Measurements from ENCODE around the gene SLC66A1.

Gene SLC66A1

GRCh38 chr1:19325958-19326747 is 14.0 kb downstream of the SLC66A1 start:
- DNase-seq (ENCODE audit: low spot score) = no peak

- DNase-seq (ENCODE audit: low spot score) = no peak
Measured at GRCh38 chr1:19326748-19327065, 14.6 kb downstream of the SLC66A1 start.

GRCh38 chr1:19327301-19327700 is 15.2 kb downstream of the SLC66A1 start:
- no peak for DNase-seq (ENCODE audit: low spot score)

- DNase-seq (ENCODE audit: low spot score) = no peak
Measured at GRCh38 chr1:19327736-19328135, 15.6 kb downstream of the SLC66A1 start.

- no peak for DNase-seq (ENCODE audit: low spot score)
Measured at GRCh38 chr1:19328486-19328885, 16.4 kb downstream of the SLC66A1 start.

- DNase-seq (ENCODE audit: low spot score) = no peak
Measured at GRCh38 chr1:19329188-19329587, 17.1 kb downstream of the SLC66A1 start.

GRCh38 chr1:19329611-19330010 is 17.5 kb downstream of the SLC66A1 start:
- DNase-seq (ENCODE audit: low spot score) = no peak

- no peak for DNase-seq (ENCODE audit: low spot score)
Measured at GRCh38 chr1:19330449-19331135, 18.5 kb downstream of the SLC66A1 start.

- DNase-seq (ENCODE audit: low spot score) = no peak
Measured at GRCh38 chr1:19331262-19331878, 19.2 kb downstream of the SLC66A1 start.

GRCh38 chr1:19332832-19333231 is 20.7 kb downstream of the SLC66A1 start:
- no peak for DNase-seq (ENCODE audit: low spot score)

- DNase-seq (ENCODE audit: low spot score) = no peak
Measured at GRCh38 chr1:19333587-19334354, 21.6 kb downstream of the SLC66A1 start.

GRCh38 chr1:19336543-19336942 is 24.4 kb downstream of the SLC66A1 start:
- DNase-seq (ENCODE audit: low spot score) = no peak

GRCh38 chr1:19337289-19337688 is 25.2 kb downstream of the SLC66A1 start:
- DNase-seq (ENCODE audit: low spot score) = no peak

- no peak for DNase-seq (ENCODE audit: low spot score)
Measured at GRCh38 chr1:19338323-19338762, 26.2 kb downstream of the SLC66A1 start.

- DNase-seq (ENCODE audit: low spot score) = no peak
Measured at GRCh38 chr1:19339214-19339861, 27.2 kb downstream of the SLC66A1 start.

GRCh38 chr1:19340387-19340937 is 28.3 kb downstream of the SLC66A1 start:
- DNase-seq (ENCODE audit: low spot score) = no peak

- peak; percentile 66 for DNase-seq (ENCODE audit: low spot score)
Measured at GRCh38 chr1:19341201-19342061, 29.3 kb downstream of the SLC66A1 start.

- DNase-seq (ENCODE audit: low spot score) = no peak
Measured at GRCh38 chr1:19342062-19342750, 30.1 kb downstream of the SLC66A1 start.

- no peak for DNase-seq (ENCODE audit: low spot score)
Measured at GRCh38 chr1:19342894-19343616, 30.9 kb downstream of the SLC66A1 start.

All from CD4-positive, alpha-beta T cell treated with Interleukin-6 at 100 ng/mL for 8 hours (primary cell).